Stimulated activated naive CD4-positive, alpha-beta T cell (primary cell): ENCODE results near the gene ANKS1A.
"Not testable (repeated sequence)": the region's sequence is repeated elsewhere in the genome, so short reads cannot be mapped to it uniquely, and the experiment has no call there.

Experiments used
- DNase-seq, 6 experiments: peaks; one replicate each; lab custom pipeline; 2025; lab: John Stamatoyannopoulos, UW

ANKS1A gene

GRCh38 chr6:35107208-35107607, 218.2 kb downstream of the ANKS1A start:
- not testable (repeated sequence) for DNase-seq

- not testable (repeated sequence) for DNase-seq
These were observed 218.7 kb downstream of the ANKS1A start for GRCh38 chr6:35107761-35108160.

- DNase-seq: no peak
These were observed 219.3 kb downstream of the ANKS1A start for GRCh38 chr6:35108309-35108885.

GRCh38 chr6:35120746-35121145, 231.7 kb downstream of the ANKS1A start:
- DNase-seq: no peak

GRCh38 chr6:35124356-35124755, 235.3 kb downstream of the ANKS1A start:
- DNase-seq: no peak

- DNase-seq: no peak
These were observed 239.0 kb downstream of the ANKS1A start for GRCh38 chr6:35128042-35128441.

- DNase-seq: no peak
These were observed 239.4 kb downstream of the ANKS1A start for GRCh38 chr6:35128496-35128895.

- DNase-seq: no peak
These were observed 247.1 kb downstream of the ANKS1A start for GRCh38 chr6:35136185-35136584.

GRCh38 chr6:35138191-35138590, 249.1 kb downstream of the ANKS1A start:
- DNase-seq: not testable (repeated sequence)

GRCh38 chr6:35139470-35139869, 250.4 kb downstream of the ANKS1A start:
- no peak for DNase-seq

GRCh38 chr6:35139924-35140638, 251.0 kb downstream of the ANKS1A start:
- peak in 5 of 6 experiments; percentile 12 to 50 (median 14) for DNase-seq

GRCh38 chr6:35140639-35141006, 251.6 kb downstream of the ANKS1A start:
- DNase-seq: no peak
